DMS153 (cell line): Measurements from ENCODE around the gene WDCP.

Experiments used
- DNase-seq: peaks from one replicate; lab custom pipeline; 2025; lab: John Stamatoyannopoulos, UW

Gene WDCP

GRCh38 chr2:23992931-23993330 is 54.3 kb downstream of the WDCP start:
- DNase-seq = no peak

- no peak for DNase-seq
Measured at GRCh38 chr2:23988371-23988770, 58.8 kb downstream of the WDCP start.
